HG03025 (cell line): ENCODE results near the gene RC3H2.

Experiments
- ATAC-seq: cut with Tn5 transposase; IDR thresholded peaks from one replicate; pipeline ENCODE4 v1.9.1; 2021; ENCODE audit warnings: mild to moderate bottlenecking, moderate library complexity; ENCODE audit not compliant: unreplicated experiment, low FRiP score

RC3H2 gene, protein sequence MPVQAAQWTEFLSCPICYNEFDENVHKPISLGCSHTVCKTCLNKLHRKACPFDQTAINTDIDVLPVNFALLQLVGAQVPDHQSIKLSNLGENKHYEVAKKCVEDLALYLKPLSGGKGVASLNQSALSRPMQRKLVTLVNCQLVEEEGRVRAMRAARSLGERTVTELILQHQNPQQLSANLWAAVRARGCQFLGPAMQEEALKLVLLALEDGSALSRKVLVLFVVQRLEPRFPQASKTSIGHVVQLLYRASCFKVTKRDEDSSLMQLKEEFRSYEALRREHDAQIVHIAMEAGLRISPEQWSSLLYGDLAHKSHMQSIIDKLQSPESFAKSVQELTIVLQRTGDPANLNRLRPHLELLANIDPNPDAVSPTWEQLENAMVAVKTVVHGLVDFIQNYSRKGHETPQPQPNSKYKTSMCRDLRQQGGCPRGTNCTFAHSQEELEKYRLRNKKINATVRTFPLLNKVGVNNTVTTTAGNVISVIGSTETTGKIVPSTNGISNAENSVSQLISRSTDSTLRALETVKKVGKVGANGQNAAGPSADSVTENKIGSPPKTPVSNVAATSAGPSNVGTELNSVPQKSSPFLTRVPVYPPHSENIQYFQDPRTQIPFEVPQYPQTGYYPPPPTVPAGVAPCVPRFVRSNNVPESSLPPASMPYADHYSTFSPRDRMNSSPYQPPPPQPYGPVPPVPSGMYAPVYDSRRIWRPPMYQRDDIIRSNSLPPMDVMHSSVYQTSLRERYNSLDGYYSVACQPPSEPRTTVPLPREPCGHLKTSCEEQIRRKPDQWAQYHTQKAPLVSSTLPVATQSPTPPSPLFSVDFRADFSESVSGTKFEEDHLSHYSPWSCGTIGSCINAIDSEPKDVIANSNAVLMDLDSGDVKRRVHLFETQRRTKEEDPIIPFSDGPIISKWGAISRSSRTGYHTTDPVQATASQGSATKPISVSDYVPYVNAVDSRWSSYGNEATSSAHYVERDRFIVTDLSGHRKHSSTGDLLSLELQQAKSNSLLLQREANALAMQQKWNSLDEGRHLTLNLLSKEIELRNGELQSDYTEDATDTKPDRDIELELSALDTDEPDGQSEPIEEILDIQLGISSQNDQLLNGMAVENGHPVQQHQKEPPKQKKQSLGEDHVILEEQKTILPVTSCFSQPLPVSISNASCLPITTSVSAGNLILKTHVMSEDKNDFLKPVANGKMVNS

DNA sequence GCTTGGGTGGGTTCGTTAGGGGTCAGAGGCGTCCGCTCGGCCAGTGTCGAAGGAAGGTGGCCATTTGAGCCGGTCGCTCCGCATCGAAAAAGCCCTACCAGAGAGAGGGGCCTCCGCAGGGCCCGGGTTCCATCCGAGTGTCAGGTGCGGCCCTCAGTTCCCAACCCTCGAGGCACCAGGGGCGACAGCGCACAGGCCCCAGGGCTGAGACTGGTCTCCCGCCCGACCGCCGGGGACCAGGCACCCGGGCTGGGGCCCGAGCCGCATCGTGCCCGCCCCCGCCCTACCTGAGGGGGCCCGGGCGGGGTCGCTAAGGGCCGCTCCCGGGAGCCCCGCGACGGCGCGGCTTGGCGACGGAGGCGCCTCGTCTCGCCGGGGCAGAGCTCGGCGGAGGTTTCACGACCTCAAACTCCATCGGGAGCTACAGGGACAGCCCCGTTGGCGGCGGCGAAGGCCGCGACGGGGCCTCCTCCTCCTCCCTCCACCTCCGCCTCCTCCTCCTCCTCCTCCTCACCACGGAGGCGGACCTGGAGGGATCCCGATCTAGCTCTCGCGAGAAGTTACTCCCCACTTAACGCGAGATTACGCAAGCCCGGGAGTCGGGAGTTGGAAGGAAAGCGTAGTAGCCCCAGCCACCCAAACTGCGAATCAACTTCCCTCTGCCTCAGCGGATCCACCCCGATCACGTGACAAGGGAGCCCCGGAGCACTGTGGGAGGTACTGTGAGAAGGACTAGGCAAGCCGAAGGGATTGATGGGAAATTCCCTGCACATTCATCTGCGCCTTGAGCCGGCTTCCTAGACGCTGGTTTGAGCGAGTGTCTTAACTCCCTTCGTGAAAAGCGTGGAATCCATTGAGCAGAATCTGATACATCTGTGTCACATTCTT is at the start of gene RC3H2:
TSS of gene RC3H2 (minus strand) at position 537 of the 888 bp plus-strand sequence. CDS start 7,850 bp downstream, outside the sequence.
- ATAC-seq, result peak; percentile 79

DNA sequence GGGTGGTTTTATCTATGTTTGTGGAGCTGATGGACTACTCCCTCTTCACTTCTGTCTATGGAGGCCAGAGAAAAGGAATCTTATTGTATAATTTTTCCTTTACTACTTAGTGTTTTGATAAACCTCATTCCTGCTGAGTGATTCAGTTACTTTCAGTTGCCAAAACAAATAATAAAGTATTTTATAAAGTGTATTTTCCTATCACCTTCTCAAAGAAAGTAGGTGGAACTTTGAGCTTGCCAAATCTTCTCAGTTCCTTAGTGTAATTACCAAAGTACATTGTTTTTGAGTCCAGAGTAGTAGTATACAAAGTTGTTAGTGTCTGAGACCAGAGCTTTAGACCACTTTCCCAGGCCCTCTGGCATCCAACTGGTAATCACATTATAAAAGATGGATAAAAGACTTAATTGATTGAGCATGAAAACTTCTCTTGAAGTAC is 49.1 kb upstream of the RC3H2 start:
- no peak for ATAC-seq

DNA sequence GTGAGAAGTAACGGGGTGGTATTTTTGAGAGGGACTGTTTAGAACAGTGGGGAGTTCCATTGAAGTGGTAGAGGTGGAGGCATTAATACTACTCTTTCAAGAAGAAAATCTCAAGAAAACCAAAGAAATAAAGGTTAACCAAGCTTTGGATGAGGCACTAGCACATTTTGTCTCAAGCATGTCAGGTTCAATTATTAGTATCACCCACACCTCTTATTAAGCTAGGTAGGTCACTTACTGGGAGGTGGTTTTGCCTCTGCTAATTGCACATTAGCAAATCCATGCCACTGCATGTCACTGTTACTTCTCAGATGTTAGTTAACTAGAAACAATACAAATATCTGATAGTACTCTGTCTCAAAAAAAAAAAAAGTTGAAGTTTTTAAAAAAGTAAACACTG is 45.9 kb upstream of the RC3H2 start:
- ATAC-seq, result no peak

DNA sequence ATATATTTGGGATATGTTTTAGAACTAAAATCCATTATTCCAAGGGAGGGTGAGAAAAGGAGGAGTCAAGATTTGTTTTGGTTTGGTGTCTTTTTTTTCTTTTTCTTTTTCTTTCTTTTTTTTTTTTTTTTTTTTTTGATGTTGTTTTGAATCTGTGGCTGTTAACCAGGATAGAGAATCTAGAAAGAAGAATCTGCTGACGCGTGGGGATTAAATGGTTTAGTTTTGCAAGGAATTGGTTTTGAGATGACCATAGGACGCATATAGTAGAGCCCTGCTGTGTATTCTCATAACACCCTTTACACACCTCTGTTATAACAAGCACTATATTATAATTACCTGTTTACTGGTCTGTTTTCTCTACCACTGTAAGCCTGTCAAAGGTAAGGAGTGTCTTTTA is 45.1 kb upstream of the RC3H2 start:
- no peak for ATAC-seq

DNA sequence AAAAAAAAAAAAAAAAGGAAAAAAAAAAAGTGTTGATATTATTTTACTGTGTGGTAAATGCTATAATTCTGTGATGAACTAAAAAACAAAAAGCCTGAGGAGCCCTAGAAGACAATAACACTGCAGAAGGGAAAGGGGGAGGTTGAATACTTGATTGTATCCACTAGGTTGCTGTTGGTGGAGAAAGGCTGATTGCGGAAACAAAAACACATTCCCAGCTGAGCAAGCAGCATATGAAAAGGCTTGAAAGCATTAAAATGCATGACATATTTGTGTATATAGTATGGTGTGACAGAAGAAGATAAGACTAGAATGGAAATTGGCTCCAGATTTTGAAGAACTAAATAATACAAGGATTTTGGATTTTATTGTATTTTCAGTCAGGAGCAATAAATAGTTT is 44.5 kb upstream of the RC3H2 start:
- no peak for ATAC-seq

DNA sequence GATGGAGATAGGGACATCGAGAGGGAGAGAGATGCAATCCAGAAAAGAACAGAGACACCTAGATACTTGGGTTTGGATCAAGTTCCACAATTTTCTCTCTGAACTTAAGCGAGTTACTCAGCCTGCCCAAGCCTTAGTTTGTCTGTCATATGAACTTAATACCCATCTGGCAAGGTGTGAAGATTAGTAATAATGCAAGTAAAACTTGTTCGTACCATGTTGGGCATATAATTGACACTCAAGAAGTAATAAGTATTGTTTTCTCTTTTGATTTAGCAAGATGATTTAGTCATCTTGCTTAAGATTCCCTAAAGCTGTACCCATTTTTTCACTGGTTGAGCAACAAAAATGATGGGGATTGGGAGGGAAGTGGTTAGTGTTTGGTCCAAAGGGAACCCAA is 43.2 kb upstream of the RC3H2 start:
- no peak for ATAC-seq

DNA sequence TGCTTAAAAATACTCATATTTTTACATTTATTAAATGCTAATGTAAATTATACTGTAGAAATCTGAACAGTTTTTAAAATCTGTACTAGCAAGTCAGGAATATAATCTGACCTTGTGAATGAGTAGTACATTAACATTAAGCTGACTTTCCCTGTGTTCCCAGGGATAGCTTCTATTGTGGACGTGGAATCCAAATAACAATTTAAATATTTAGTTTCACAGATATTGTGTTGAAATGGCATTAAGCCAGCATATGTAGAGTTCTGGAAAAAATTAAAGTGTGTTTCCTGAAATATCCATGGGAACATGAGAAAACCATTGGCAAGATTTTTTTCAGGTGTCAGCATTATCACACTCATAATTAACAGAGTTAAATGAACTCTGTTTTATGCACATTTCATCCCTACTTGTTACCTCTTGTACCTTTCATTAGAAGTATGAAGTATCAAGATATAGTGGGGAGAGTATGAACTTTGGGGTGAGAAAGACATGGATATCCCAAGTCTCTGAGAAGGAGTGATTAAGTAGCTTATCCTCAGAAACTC is 41.4 kb upstream of the RC3H2 start:
- no peak for ATAC-seq

DNA sequence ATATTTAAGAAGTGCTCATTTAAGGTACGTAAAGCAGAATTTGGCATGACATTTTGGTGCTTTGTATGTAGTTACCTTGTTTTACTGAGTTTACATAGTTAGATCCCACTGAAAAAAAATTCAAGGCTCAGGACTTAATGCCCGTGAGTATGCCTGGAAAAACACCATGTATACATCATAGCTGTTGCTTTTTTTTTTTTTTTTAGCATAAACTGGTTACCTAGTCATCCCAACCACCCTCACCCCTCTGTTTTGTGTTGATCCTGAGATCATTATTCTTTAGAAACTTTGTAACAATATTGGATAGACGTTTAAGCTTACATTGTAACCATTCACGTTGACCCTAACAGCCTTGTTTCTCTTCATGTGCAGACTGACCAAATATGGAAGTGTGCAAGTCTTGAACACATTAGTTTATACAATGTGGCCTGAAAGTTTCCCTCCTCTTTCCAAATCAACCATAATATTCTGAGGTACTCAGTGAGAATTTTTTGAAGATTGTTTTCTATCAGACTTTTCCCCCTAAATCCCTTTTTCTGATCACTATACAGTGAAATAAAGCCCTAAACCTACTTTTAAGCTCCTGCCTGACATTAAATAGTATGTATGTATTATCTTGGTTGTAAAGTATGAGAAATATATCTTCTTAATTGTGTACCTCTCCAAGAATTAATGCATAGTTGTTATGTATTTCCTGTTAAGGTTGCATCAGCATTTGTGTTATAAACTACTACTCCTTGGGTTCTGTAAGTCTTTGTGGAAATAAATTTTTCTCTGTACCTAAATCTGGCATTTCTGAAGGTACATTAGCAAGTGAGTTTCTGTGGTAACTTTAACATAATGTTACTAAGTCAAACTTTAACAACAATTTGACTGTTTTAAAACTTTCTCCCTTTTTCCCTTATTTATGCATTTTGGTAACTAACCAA is 40.1 kb upstream of the RC3H2 start:
- ATAC-seq, result no peak

DNA sequence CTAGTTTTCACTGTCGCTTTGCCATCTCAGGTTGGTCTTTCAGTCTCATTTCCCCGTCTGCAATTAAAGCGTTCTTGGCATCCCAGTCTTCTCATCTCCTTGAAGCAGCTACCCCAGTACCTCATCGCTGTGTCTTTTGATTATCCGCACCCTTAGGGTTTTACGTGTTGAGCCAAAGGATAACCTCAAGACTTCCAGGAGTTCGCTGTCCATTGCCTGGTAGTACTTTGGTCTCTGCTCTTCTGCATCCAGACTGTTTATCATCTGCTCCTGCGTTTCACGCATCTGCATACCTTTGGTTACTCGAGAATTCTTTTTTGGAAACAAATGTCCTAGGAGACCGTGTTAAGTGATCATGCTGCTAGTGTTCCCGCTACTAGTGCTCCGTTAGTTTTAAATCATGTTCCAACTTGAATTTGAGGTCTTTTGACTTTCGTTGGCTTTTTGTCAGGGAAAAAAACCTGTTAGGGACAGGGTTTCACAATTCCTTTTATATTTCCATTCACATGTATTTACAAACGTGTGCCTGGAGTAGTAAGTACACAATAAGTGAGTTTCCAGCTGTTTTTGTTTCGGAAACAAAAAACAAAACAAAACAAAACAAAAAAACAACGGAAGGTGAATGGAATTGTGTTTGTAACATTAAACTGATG is 36.5 kb upstream of the RC3H2 start:
- ATAC-seq, result no peak

DNA sequence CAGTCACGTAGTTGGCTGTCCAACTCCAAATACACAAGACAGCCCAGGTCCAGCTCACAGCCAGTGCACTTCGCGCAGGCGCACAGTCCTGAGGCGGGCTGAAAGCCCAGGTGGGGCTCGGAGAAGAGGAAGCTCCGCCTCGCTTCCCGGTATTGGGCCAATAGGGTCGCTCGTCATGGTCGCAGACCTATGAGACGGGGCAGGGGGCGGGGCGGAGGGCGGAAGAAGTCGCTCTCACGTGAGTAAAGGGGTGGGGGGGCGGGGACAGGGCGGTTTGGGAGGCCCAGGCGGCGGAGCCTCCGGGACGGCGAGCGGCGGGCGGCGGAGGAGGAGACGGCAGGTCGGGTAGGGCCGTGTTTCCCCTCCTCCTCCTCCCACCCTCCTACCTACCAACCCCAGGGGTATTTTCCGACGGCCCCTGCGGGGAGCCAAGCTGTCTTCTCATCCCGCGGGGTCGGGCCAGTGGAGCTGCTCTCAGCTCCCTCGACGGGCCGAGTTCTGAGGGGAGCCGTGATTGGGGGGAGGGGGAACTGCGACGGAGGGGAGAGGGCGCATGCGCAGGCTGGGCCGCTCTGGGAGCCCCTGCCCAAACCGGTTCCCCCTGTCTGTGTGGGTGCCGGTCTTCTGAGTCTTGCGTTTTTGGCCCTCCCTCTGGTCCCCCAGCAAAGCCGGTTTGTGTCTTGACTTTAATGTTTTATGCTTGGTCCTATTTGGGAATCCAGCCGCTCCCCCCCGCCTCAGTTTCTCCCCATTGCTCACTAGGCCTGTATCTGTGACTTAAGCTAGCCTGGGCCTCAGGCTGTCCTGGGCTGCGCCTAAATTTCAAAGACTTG is 35.8 kb upstream of the RC3H2 start, which contains the start of gene RABGAP1:
TSS of gene RABGAP1 (plus strand) at position 272 of the 833 bp plus-strand sequence. CDS start 16,040 bp downstream, outside the sequence.
- ATAC-seq, result peak; percentile 94

DNA sequence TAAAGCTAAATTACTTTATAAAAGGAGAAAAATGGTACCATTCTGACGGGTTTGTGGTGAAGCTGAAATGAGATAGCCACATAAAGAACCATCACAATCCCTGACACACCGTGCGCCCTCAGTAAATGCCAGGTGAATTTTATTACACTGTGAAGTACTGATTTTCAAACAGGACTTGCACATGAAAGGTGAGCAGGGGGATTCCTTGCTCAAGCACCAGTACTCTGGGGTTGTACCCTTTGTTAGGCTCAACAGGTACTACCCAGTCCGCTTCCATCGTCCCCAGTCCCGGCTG is 35.2 kb upstream of the RC3H2 start:
- no peak for ATAC-seq

DNA sequence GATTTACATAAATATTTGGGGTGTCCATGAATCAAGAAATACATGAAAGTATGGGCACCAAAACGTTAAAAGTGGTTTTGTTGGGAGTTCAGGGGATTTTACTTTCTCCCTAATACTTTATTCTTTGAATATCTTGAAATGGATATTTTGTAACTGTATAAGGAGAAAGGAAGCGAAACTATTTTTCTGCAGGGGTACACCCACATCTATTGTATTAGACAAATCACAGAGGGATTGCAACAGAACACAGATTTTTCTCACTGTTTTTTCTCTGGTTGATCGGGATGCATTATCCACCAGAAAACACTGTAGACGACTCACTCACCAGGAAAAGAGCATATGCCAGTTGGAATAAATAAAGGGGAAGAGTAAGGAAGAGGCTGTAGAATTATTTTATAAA is 34.4 kb upstream of the RC3H2 start:
- ATAC-seq, result no peak

DNA sequence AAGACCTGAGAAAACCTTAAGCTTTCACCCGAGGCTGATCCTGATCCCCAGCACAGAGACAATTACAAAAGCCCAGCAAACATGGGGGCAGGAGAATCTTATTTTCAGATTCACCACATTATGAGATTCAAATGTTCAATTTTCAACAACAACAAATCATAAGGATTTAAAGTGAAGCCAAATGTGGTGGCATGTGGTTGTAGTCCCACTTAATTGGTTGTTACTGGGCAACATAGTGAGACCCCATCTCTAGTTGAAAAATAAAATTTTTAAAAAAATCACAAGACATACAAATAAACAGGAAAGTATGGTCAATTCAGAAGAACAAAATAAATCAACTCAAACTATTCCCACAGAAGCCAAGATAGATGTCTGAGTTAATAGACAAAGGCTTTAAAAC is 31.7 kb upstream of the RC3H2 start:
- ATAC-seq, result no peak

DNA sequence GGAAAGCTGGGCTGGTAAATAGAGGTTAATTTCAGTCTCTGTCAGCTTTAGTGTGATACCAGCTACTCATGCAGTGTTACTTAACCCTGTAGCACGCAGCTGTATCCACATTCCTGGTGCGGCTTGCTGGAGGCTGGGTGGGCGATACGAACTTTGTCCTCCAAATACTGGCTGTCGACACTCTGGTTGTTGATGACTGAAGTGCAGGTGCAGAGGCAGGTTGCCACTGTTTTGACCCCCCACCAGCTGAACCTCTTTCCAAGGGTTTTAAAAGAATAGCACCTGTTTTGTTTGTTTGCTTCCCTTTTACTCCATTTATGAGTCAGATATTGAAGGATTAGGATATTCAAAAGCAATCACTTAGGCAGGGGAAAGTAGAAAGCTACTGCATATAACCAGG is 31.3 kb upstream of the RC3H2 start:
- ATAC-seq, result no peak

DNA sequence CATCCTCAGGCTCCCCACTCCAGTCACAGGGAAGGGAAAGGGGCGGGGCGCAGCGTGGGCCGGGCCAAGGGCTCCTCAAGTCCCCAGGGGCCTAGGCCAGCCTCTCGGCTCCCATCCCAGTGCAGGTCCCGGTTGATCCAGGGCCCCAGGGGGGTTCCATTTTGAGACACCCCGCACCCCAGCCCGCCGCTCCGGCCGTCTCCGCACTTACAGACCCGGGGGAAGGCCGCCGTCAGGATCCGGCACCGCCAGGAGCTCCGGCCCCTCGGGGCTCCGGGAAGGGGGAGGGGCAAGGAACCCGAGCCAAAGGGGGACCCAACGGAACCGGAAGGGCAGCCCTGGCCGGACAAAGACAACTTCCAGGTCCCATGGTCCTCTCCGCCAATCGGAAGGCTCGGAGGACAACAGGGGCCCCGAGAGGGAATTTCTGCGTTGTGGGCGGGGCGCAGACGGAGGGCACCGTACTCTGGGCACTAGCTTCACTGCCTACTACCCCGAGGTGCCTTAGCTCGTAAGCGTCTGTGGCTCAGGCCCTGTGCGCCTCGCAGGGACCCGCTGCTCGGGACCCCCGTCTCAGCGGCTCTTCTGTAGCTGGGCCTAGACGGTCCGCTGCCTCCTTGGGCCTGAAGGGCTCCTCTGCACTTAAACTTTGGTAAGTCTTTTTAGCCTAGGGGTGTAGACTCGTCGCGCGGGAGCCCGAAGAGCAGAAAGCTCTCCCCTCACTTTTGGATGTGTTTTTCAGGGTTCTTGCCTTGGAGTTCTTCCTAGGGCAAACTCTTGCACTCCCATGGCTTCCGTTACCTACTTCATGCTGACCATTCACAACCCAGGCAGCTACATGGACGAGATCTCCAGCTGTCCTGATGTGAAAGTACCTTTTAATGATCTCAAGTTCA is 26.3 kb upstream of the RC3H2 start, which contains the start of gene ZBTB26:
TSS of gene ZBTB26 (minus strand) at position 287 of the 896 bp plus-strand sequence. CDS start 11,578 bp downstream, outside the sequence.
- ATAC-seq, result peak; percentile 86
